GM23338 (cell line): ENCODE measurements around the gene GRM4. TPM values are rescaled to one million over a fixed set of nuclear protein-coding genes. Genes with fewer than 3 reads are reported as not detected.
A peak's percentile ranks its signal among the peaks of the same experiment; 100 is the strongest.

Experiments
- ATAC-seq: fragments of 200-7000 bp; cut with Tn5 transposase; 3 replicates; pipeline ENCODE4 v1.9.1; 2020
- DNase-seq: peaks from one replicate; pipeline ENCODE4 v3.0.0-alpha.2; 2015; ENCODE audit warnings: low spot score
- H2AFZ ChIP-seq: fragments of 200-600 bp; sonication (generic); 2 replicates; pipeline ENCODE4 v1.8.0; 2016; ENCODE audit warnings: antibody characterized with exemption, mild to moderate bottlenecking, moderate library complexity
- H3F3A ChIP-seq: fragments of 200-600 bp; sonication (generic); replicated peaks from 2 replicates; pipeline ENCODE4 v1.8.0; 2017; ENCODE audit warnings: antibody characterized with exemption, mixed run types, low read depth
- H3K27ac ChIP-seq: fragments of 200-600 bp; sonication (generic); 2 replicates; pipeline ENCODE4 v1.6.1; 2016; ENCODE audit warnings: low read depth
- H3K27me3 ChIP-seq: fragments of 200-600 bp; sonication (generic); 2 replicates; pipeline ENCODE4 v1.8.0; 2016; ENCODE audit warnings: mild to moderate bottlenecking, mixed run types, moderate library complexity; ENCODE audit not compliant: insufficient read depth
- H3K36me3 ChIP-seq: fragments of 200-600 bp; sonication (generic); 2 replicates; pipeline ENCODE4 v1.8.0; 2016; ENCODE audit warnings: mild to moderate bottlenecking; ENCODE audit not compliant: insufficient read depth
- H3K4me1 ChIP-seq: fragments of 200-600 bp; sonication (generic); 2 replicates; pipeline ENCODE4 v1.8.0; 2016; ENCODE audit warnings: mild to moderate bottlenecking, moderate library complexity; ENCODE audit not compliant: insufficient read depth
- H3K4me2 ChIP-seq: fragments of 200-600 bp; sonication (generic); 2 replicates; pipeline ENCODE4 v1.7.1; 2017; ENCODE audit warnings: mixed run types
- H3K4me3 ChIP-seq: fragments of 200-600 bp; sonication (generic); 2 replicates; pipeline ENCODE4 v1.6.1; 2016; ENCODE audit warnings: mixed run types
- H3K79me2 ChIP-seq: fragments of 200-600 bp; sonication (generic); replicated peaks from 2 replicates; pipeline ENCODE4 v1.8.0; 2017; ENCODE audit warnings: mild to moderate bottlenecking; ENCODE audit not compliant: insufficient read depth
- H3K9me2 ChIP-seq: fragments of 200-600 bp; sonication (generic); 2 replicates; pipeline ENCODE4 v1.8.0; 2017; ENCODE audit not compliant: insufficient read depth
- H4K20me1 ChIP-seq: fragments of 200-600 bp; sonication (generic); replicated peaks from 2 replicates; pipeline ENCODE4 v1.8.0; 2017; ENCODE audit warnings: mild to moderate bottlenecking; ENCODE audit not compliant: insufficient read depth
- H3K27ac Mint-ChIP-seq: 2 replicates; pipeline ENCODE4 v1.8.0; 2020; ENCODE audit warnings: inconsistent platforms, mild to moderate bottlenecking, moderate library complexity, mixed read lengths
- H3K27me3 Mint-ChIP-seq: 3 replicates; pipeline ENCODE4 v1.8.0; 2022; ENCODE audit warnings: low read depth, mild to moderate bottlenecking, moderate library complexity, mixed read lengths, inconsistent platforms; ENCODE audit not compliant: insufficient read depth, poor library complexity
- H3K36me3 Mint-ChIP-seq: 3 replicates; pipeline ENCODE4 v1.8.0; 2021; ENCODE audit warnings: low read depth, mild to moderate bottlenecking, inconsistent platforms, moderate library complexity, mixed read lengths
- H3K4me1 Mint-ChIP-seq: 3 replicates; pipeline ENCODE4 v1.8.0; 2020; ENCODE audit warnings: mild to moderate bottlenecking, inconsistent platforms, mixed read lengths
- H3K4me3 Mint-ChIP-seq: 3 replicates; pipeline ENCODE4 v1.8.0; 2021; ENCODE audit warnings: moderate library complexity, mild to moderate bottlenecking, inconsistent platforms, mixed read lengths
- H3K9me3 Mint-ChIP-seq: 3 replicates; pipeline ENCODE4 v1.8.0; 2020; ENCODE audit warnings: moderate library complexity, mild to moderate bottlenecking, inconsistent platforms, mixed read lengths
- CTCF ChIP-seq, 2 experiments: fragments of 200-600 bp in 1 of 2; sonication (generic) in 1 of 2; conservative IDR thresholded peaks; 2 replicates each; pipeline versions ENCODE4 v1.5.1 to v1.6.1; 2016 to 2017; ENCODE audit warnings: antibody characterized with exemption in 2 of 2, low read depth in 2 of 2, mild to moderate bottlenecking in 2 of 2, moderate library complexity in 1 of 2
- EZH2 ChIP-seq: fragments of 200-600 bp; sonication (generic); IDR thresholded peaks from one replicate; pipeline ENCODE4 v1.8.0; 2017; ENCODE audit warnings: antibody characterized with exemption, mild to moderate bottlenecking, low read depth; ENCODE audit not compliant: unreplicated experiment
- EZH2phosphoT487 ChIP-seq: fragments of 200-600 bp; sonication (generic); IDR thresholded peaks from one replicate; pipeline ENCODE4 v1.8.1; 2018; ENCODE audit warnings: antibody characterized with exemption; ENCODE audit not compliant: unreplicated experiment
- JUNB ChIP-seq: IDR thresholded peaks from one replicate; pipeline ENCODE4 v1.6.1; 2016; ENCODE audit warnings: antibody characterized with exemption; ENCODE audit not compliant: unreplicated experiment
- STAT1 ChIP-seq: IDR thresholded peaks from one replicate; pipeline ENCODE4 v1.6.1; 2016; ENCODE audit warnings: antibody characterized with exemption; ENCODE audit not compliant: unreplicated experiment
- ZNF114 ChIP-seq: fragments of 250-450 bp; sonication (Bioruptor Pico); IDR thresholded peaks from 2 replicates; pipeline ENCODE4 v1.5.0; 2020; ENCODE audit warnings: mild to moderate bottlenecking, moderate library complexity
- polyA plus RNA-seq: library from polyadenylated mRNA; unstranded; fragments of >200 nt; fragmentation: Nextera tagmentation; extraction: Ambion mirVana; gene quantifications from 2 replicates; pipeline ENCODE4 v1.2.1, GENCODE V29; 2016
- total RNA-seq: library from RNA; depleted of rRNA; stranded (reverse); fragments of >200 nt; shearing (Covaris generic); gene quantifications from 2 replicates; pipeline ENCODE4 v1.2.3, GENCODE V29; 2014
- TF ChIP-seq, protein P1 (sequence below): fragments of 250-450 bp; sonication (Bioruptor Pico); IDR thresholded peaks from 2 replicates; pipeline ENCODE4 v1.5.0; 2020; ENCODE audit warnings: mild to moderate bottlenecking, moderate library complexity
- TF ChIP-seq, protein P2 (sequence below): IDR thresholded peaks from 2 replicates; pipeline ENCODE4 v1.6.1; 2016; ENCODE audit warnings: antibody characterized with exemption
- TF ChIP-seq, protein P3 (sequence below): IDR thresholded peaks from one replicate; pipeline ENCODE4 v1.6.1; 2018; ENCODE audit warnings: antibody characterized with exemption; ENCODE audit not compliant: unreplicated experiment

Gene GRM4
- total and polyA plus RNA-seq, 2 experiments from 2014 or later = 7.0 to 30.6 TPM

- no peaks in the 10 kb centered on the region for H3K36me3 Mint-ChIP-seq
- TF ChIP-seq STAT1 (no peak), EZH2 (no peak), EZH2phosphoT487 (no peak), JUNB (no peak), CTCF (conservative IDR thresholded peaks at IDR 0.05; ENCODE audit: low read depth in 2 of 2) (peak in 1 of 2 experiments; percentile 51; a peak in 2 of 4 replicates), ZNF114 (CRISPR knock-in tag) (no peak)
- TF ChIP-seq, protein P1, sequence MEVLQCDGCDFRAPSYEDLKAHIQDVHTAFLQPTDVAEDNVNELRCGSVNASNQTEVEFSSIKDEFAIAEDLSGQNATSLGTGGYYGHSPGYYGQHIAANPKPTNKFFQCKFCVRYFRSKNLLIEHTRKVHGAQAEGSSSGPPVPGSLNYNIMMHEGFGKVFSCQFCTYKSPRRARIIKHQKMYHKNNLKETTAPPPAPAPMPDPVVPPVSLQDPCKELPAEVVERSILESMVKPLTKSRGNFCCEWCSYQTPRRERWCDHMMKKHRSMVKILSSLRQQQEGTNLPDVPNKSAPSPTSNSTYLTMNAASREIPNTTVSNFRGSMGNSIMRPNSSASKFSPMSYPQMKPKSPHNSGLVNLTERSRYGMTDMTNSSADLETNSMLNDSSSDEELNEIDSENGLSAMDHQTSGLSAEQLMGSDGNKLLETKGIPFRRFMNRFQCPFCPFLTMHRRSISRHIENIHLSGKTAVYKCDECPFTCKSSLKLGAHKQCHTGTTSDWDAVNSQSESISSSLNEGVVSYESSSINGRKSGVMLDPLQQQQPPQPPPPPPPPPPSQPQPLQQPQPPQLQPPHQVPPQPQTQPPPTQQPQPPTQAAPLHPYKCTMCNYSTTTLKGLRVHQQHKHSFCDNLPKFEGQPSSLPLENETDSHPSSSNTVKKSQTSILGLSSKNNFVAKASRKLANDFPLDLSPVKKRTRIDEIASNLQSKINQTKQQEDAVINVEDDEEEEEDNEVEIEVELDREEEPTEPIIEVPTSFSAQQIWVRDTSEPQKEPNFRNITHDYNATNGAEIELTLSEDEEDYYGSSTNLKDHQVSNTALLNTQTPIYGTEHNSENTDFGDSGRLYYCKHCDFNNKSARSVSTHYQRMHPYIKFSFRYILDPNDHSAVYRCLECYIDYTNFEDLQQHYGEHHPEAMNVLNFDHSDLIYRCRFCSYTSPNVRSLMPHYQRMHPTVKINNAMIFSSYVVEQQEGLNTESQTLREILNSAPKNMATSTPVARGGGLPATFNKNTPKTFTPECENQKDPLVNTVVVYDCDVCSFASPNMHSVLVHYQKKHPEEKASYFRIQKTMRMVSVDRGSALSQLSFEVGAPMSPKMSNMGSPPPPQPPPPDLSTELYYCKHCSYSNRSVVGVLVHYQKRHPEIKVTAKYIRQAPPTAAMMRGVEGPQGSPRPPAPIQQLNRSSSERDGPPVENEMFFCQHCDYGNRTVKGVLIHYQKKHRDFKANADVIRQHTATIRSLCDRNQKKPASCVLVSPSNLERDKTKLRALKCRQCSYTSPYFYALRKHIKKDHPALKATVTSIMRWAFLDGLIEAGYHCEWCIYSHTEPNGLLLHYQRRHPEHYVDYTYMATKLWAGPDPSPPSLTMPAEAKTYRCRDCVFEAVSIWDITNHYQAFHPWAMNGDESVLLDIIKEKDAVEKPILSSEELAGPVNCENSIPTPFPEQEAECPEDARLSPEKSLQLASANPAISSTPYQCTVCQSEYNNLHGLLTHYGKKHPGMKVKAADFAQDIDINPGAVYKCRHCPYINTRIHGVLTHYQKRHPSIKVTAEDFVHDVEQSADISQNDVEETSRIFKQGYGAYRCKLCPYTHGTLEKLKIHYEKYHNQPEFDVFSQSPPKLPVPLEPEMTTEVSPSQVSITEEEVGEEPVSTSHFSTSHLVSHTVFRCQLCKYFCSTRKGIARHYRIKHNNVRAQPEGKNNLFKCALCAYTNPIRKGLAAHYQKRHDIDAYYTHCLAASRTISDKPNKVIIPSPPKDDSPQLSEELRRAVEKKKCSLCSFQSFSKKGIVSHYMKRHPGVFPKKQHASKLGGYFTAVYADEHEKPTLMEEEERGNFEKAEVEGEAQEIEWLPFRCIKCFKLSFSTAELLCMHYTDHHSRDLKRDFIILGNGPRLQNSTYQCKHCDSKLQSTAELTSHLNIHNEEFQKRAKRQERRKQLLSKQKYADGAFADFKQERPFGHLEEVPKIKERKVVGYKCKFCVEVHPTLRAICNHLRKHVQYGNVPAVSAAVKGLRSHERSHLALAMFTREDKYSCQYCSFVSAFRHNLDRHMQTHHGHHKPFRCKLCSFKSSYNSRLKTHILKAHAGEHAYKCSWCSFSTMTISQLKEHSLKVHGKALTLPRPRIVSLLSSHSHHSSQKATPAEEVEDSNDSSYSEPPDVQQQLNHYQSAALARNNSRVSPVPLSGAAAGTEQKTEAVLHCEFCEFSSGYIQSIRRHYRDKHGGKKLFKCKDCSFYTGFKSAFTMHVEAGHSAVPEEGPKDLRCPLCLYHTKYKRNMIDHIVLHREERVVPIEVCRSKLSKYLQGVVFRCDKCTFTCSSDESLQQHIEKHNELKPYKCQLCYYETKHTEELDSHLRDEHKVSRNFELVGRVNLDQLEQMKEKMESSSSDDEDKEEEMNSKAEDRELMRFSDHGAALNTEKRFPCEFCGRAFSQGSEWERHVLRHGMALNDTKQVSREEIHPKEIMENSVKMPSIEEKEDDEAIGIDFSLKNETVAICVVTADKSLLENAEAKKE (CRISPR knock-in tag) = no peak
- TF ChIP-seq, protein P2, sequence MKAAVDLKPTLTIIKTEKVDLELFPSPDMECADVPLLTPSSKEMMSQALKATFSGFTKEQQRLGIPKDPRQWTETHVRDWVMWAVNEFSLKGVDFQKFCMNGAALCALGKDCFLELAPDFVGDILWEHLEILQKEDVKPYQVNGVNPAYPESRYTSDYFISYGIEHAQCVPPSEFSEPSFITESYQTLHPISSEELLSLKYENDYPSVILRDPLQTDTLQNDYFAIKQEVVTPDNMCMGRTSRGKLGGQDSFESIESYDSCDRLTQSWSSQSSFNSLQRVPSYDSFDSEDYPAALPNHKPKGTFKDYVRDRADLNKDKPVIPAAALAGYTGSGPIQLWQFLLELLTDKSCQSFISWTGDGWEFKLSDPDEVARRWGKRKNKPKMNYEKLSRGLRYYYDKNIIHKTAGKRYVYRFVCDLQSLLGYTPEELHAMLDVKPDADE = no peak
- TF ChIP-seq, protein P3, sequence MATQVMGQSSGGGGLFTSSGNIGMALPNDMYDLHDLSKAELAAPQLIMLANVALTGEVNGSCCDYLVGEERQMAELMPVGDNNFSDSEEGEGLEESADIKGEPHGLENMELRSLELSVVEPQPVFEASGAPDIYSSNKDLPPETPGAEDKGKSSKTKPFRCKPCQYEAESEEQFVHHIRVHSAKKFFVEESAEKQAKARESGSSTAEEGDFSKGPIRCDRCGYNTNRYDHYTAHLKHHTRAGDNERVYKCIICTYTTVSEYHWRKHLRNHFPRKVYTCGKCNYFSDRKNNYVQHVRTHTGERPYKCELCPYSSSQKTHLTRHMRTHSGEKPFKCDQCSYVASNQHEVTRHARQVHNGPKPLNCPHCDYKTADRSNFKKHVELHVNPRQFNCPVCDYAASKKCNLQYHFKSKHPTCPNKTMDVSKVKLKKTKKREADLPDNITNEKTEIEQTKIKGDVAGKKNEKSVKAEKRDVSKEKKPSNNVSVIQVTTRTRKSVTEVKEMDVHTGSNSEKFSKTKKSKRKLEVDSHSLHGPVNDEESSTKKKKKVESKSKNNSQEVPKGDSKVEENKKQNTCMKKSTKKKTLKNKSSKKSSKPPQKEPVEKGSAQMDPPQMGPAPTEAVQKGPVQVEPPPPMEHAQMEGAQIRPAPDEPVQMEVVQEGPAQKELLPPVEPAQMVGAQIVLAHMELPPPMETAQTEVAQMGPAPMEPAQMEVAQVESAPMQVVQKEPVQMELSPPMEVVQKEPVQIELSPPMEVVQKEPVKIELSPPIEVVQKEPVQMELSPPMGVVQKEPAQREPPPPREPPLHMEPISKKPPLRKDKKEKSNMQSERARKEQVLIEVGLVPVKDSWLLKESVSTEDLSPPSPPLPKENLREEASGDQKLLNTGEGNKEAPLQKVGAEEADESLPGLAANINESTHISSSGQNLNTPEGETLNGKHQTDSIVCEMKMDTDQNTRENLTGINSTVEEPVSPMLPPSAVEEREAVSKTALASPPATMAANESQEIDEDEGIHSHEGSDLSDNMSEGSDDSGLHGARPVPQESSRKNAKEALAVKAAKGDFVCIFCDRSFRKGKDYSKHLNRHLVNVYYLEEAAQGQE = no peak
- Histone ChIP-seq H3K9me2 (no peaks in the 10 kb centered on the region), H3K36me3 (no peaks in the 10 kb centered on the region), H3K27ac (no peak overlapping the region), H4K20me1 (no peaks in the 10 kb centered on the region), H2AFZ (no peak overlapping the region), H3K27me3 (peaks cover 58% of the 10 kb centered on the region), H3K4me3 (no peak overlapping the region), H3K4me1 (peaks cover 44% of the 10 kb centered on the region), H3K79me2 (no peaks in the 10 kb centered on the region), H3F3A (peaks cover 11% of the 10 kb centered on the region), H3K4me2 (peak overlapping the region; percentile 38; the same call in 1 of the 2 replicates)
- DNase-seq (peak; percentile 74), ATAC-seq (peak; percentile 22)
- H3K9me3 Mint-ChIP-seq = no peaks in the 10 kb centered on the region; the same call in 2 of the 3 replicates
- H3K27ac Mint-ChIP-seq = no peak overlapping the region
- H3K27me3 Mint-ChIP-seq = peaks cover 64% of the 10 kb centered on the region
- no peak overlapping the region; the same call in 2 of the 3 replicates for H3K4me3 Mint-ChIP-seq
- H3K4me1 Mint-ChIP-seq = peaks cover 56% of the 10 kb centered on the region
Observed at GRCh38 chr6:34151321-34152041, 5.6 kb upstream of the GRM4 start.
